ENCODE measurements around the gene POU3F2.

GRCh38 chr6:98828941-98829411 is 5.4 kb upstream of the POU3F2 start:
- TF ChIP-seq CTCF (conservative IDR thresholded peaks at IDR 0.05; ENCODE audit: low read length) (no peak), EZH2phosphoT487 (IDR thresholded peaks at IDR 0.05; ENCODE audit: borderline replicate concordance) (no peak)

All from Loucy (cell line).